HUES6 (cell line): ENCODE measurements around the gene CCDC77.

Experiments used
- H3K27ac ChIP-seq: 2 replicates; pipeline ENCODE4 v1.7.0; 2013; ENCODE audit warnings: low read depth, mild to moderate bottlenecking, low read length, inconsistent platforms
- H3K27me3 ChIP-seq: 2 replicates; pipeline ENCODE4 v1.6.1; 2013; ENCODE audit warnings: low read length; ENCODE audit not compliant: control insufficient read depth, insufficient read depth
- H3K36me3 ChIP-seq: 2 replicates; pipeline ENCODE4 v1.6.1; 2013; ENCODE audit warnings: low read length; ENCODE audit not compliant: control insufficient read depth, insufficient read depth
- H3K4me1 ChIP-seq: 2 replicates; pipeline ENCODE4 v1.6.1; 2013; ENCODE audit warnings: low read length; ENCODE audit not compliant: control insufficient read depth, insufficient read depth
- H3K4me3 ChIP-seq: 2 replicates; pipeline ENCODE4 v1.5.1; 2013; ENCODE audit warnings: low read depth, low read length
- H3K9ac ChIP-seq: one replicate; pipeline ENCODE4 v1.6.1; 2013; ENCODE audit warnings: mild to moderate bottlenecking, low read length
- H3K9me3 ChIP-seq: 2 replicates; pipeline ENCODE4 v1.6.1; 2013; ENCODE audit warnings: low read depth, low read length; ENCODE audit not compliant: control insufficient read depth, insufficient read depth

Gene CCDC77

GRCh38 chr12:484096-484495 lies 82.7 kb downstream of the CCDC77 start:
- no peaks in the 10 kb centered on the region for H3K27me3 ChIP-seq
- H3K4me3 ChIP-seq, result no peak overlapping the region
- H3K9ac ChIP-seq, result no peak overlapping the region
- no peak overlapping the region for H3K27ac ChIP-seq
- H3K9me3 ChIP-seq, result peaks cover 2% of the 10 kb centered on the region; the same call in 1 of the 2 replicates
- H3K4me1 ChIP-seq, result peaks cover 16% of the 10 kb centered on the region; the same call in 1 of the 2 replicates
- H3K36me3 ChIP-seq, result no peaks in the 10 kb centered on the region

GRCh38 chr12:490260-490659 lies 88.8 kb downstream of the CCDC77 start:
- H3K9ac ChIP-seq, result no peak overlapping the region
- no peaks in the 10 kb centered on the region for H3K27me3 ChIP-seq
- H3K27ac ChIP-seq, result no peak overlapping the region
- peaks cover 31% of the 10 kb centered on the region for H3K9me3 ChIP-seq
- no peaks in the 10 kb centered on the region for H3K36me3 ChIP-seq
- H3K4me1 ChIP-seq, result no peaks in the 10 kb centered on the region
- H3K4me3 ChIP-seq, result no peak overlapping the region
